Measurements from ENCODE around the gene MKNK1. TPM values are rescaled to one million over a fixed set of nuclear protein-coding genes. Genes with fewer than 3 reads are reported as not detected.

Gene MKNK1
- total RNA-seq, 6 experiments from 2014 or later, result 18.0 to 24.3 (median 22.3) TPM

DNA sequence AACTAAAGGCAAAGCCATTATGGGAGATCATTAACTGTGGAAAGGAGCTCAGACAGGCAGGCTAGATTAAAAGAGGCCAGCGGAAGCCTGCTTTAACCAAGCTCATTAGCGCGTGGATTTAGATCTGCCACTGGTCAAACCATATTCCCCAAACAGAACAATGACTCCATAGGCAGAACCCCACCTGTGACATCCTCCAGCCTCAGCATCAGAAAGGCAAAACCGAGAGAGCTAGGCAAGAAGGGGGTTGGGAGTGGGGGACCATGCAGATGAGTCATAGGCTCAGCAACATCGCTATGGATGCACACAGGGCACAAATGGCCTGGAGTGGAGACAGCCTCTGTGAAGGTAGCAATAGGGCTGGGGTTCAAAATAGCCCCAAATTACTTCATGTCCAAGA, 20.6 kb downstream of the MKNK1 start:
- H3K27ac Mint-ChIP-seq, result no peak overlapping the region
- no peak for DNase-seq
- no peaks in the 10 kb centered on the region; the same call in 1 of the 2 replicates for H3K27me3 Mint-ChIP-seq (ENCODE audit: insufficient read depth)
- TF ChIP-seq, protein P1, sequence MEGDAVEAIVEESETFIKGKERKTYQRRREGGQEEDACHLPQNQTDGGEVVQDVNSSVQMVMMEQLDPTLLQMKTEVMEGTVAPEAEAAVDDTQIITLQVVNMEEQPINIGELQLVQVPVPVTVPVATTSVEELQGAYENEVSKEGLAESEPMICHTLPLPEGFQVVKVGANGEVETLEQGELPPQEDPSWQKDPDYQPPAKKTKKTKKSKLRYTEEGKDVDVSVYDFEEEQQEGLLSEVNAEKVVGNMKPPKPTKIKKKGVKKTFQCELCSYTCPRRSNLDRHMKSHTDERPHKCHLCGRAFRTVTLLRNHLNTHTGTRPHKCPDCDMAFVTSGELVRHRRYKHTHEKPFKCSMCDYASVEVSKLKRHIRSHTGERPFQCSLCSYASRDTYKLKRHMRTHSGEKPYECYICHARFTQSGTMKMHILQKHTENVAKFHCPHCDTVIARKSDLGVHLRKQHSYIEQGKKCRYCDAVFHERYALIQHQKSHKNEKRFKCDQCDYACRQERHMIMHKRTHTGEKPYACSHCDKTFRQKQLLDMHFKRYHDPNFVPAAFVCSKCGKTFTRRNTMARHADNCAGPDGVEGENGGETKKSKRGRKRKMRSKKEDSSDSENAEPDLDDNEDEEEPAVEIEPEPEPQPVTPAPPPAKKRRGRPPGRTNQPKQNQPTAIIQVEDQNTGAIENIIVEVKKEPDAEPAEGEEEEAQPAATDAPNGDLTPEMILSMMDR (IDR thresholded peaks at IDR 0.05), result no peak
- H3K4me3 Mint-ChIP-seq, result no peak overlapping the region
- no peaks in the 10 kb centered on the region for H3K9me3 Mint-ChIP-seq
- peaks cover 29% of the 10 kb centered on the region for H3K36me3 Mint-ChIP-seq (ENCODE audit: low read depth)
- H3K4me1 Mint-ChIP-seq (ENCODE audit: low read depth), result peaks cover 13% of the 10 kb centered on the region

DNA sequence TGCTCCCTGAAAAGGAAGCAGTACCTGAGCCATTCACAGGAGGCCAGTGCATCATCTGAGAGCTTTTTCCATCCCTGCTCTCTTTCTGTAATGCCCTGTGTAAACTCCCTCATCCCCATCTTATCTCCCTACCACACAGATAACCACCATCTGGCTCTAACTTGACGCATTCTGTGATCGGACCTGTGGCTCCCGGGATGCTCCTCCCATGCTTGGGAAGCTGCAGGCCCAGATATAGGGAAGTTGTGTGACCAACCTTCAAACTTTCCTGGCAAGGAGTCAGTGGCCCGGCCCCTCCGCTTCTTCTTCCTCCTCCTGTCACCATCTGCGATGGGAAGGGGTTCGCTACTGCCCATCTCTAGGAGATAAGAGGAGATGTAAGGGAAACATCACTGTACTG, 21.1 kb downstream of the MKNK1 start:
- H3K9me3 Mint-ChIP-seq, result no peaks in the 10 kb centered on the region
- DNase-seq, result no peak

GRCh38 chr1:46581681-46582455, 22.2 kb downstream of the MKNK1 start:
- peaks cover 29% of the 10 kb centered on the region for H3K36me3 Mint-ChIP-seq (ENCODE audit: low read depth)
- TF ChIP-seq, protein P1 (IDR thresholded peaks at IDR 0.05), result no peak
- no peak for DNase-seq
- no peaks in the 10 kb centered on the region; the same call in 1 of the 2 replicates for H3K27me3 Mint-ChIP-seq (ENCODE audit: insufficient read depth)
- peaks cover 13% of the 10 kb centered on the region for H3K4me1 Mint-ChIP-seq (ENCODE audit: low read depth)
- no peak overlapping the region for H3K4me3 Mint-ChIP-seq
- H3K9me3 Mint-ChIP-seq, result no peaks in the 10 kb centered on the region
- H3K27ac Mint-ChIP-seq, result no peak overlapping the region

More for the DNA sequence above, 21.1 kb downstream of the MKNK1 start:
- Mint-ChIP-seq H3K4me1 (ENCODE audit: low read depth) (peaks cover 13% of the 10 kb centered on the region), H3K4me3 (no peak overlapping the region), H3K27me3 (ENCODE audit: insufficient read depth) (no peaks in the 10 kb centered on the region; the same call in 1 of the 2 replicates), H3K27ac (no peak overlapping the region), H3K36me3 (ENCODE audit: low read depth) (peaks cover 29% of the 10 kb centered on the region)
- TF ChIP-seq, protein P1 (IDR thresholded peaks at IDR 0.05), result no peak

DNA sequence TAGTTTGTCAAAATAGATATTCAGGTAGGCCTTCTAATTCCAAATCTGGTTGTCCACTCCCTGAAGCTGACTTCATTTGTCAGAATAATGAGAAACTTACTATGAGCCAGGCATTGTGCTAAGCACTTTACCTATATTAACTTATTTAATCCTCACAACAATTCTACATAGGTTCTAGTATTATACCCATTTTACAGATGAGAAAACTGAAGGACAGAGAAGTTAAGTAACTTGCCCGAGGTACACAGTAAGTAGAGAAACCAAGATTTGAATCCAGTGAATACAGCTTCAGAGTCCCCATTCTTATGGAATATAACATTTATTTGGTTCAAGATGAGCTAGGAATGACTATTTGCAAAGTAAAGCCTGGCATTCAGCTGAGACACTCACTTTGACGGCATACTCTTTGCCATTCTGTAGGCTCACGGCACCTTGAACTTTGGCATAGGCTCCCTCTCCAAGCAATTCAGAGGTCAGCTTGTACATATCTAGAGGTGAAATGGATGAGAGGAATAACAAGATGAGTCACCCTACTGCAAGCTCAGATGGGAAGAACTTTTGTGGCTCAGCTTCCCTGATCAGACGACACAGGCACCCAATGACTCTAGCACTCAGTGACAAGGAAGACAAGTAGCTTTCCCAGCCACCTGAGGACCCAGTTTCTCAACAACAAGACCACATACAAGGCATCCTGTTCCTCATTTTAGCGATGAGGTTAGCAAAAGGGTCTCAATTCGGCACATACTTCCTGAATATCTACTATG, 23.7 kb downstream of the MKNK1 start:
- Mint-ChIP-seq H3K4me3 (no peak overlapping the region), H3K4me1 (ENCODE audit: low read depth) (peaks cover 13% of the 10 kb centered on the region), H3K27me3 (ENCODE audit: insufficient read depth) (no peaks in the 10 kb centered on the region; the same call in 1 of the 2 replicates), H3K27ac (no peak overlapping the region), H3K9me3 (no peaks in the 10 kb centered on the region), H3K36me3 (ENCODE audit: low read depth) (peaks cover 29% of the 10 kb centered on the region)
- TF ChIP-seq, protein P1 (IDR thresholded peaks at IDR 0.05), result no peak
- no peak for DNase-seq

DNA sequence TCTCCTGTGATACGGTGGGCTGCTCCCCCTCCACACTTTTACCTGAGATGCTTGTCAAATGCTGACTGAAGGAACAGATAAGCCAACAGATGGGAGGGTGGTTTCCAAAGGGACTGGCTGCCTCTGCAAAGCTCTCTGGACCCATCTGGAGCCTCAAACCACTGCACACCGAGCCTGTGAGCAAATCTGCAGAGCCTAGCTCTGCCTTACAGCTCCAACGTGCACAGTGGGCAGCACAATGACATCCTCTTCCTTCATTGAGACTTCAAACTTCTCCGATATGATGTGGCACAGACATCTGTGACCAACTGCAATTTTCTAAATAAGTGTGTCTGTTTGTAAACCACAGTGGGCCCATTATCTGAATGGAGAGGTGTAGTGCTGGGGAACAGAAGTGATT, 26.4 kb downstream of the MKNK1 start:
- Mint-ChIP-seq H3K27ac (no peak overlapping the region), H3K4me1 (ENCODE audit: low read depth) (peaks cover 13% of the 10 kb centered on the region), H3K9me3 (no peaks in the 10 kb centered on the region), H3K4me3 (no peak overlapping the region), H3K27me3 (ENCODE audit: insufficient read depth) (no peaks in the 10 kb centered on the region; the same call in 1 of the 2 replicates), H3K36me3 (ENCODE audit: low read depth) (peaks cover 25% of the 10 kb centered on the region)
- DNase-seq, result no peak
- TF ChIP-seq, protein P1 (IDR thresholded peaks at IDR 0.05), result no peak
